NCI-H82 treated with DMSO at 0.1 percent for 48 hours (cell line): ENCODE measurements around the gene RIGI.
"Not testable (repeated sequence)": the region's sequence is repeated elsewhere in the genome, so short reads cannot be mapped to it uniquely, and the experiment has no call there.

Experiments
- DNase-seq: peaks from one replicate; lab custom pipeline; 2025; ENCODE audit not compliant: unreplicated experiment; lab: John Stamatoyannopoulos, UW

Gene RIGI

GRCh38 chr9:32533336-32533735 is 7.3 kb upstream of the RIGI start:
- DNase-seq, result no peak

DNA sequence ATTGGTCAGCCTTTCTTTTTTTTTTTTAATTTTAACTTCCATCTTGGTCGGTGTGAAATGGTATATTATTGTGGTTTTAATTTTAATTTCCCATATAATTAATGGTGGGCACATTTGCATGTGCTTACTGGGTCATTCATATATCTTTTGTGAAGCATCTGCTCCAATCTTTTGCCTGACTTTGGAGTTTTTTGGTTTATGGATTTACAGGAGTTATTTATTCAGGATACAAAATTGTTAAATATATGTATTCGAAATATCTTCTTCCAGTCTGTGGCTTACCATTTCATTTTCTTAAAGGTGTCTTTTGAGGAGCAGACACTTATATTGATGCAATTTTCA is 682 bp upstream of the RIGI start:
- no peak for DNase-seq

GRCh38 chr9:32525709-32526030 is 326 bp downstream of the RIGI start:
- no peak for DNase-seq

- DNase-seq, result no peak
These were observed 896 bp downstream of the RIGI start for GRCh38 chr9:32524892-32525708.

DNA sequence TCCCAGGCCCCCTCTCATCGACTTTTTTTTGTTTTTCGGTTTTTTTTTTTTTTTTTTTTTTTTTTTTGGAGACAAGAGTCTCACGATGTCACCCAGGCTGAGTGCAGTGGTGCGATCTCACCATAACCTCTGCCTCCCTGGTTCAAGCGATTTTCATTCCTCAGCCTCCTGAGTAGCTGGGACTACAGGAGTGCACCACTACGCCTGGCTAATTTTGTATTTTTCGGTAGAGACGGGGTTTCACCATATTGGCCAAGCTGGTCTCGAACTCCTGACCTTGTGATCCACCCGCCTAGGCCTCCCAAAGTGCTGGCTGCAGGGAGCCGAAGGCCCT is 1.5 kb downstream of the RIGI start:
- DNase-seq, result not testable (repeated sequence)

DNA sequence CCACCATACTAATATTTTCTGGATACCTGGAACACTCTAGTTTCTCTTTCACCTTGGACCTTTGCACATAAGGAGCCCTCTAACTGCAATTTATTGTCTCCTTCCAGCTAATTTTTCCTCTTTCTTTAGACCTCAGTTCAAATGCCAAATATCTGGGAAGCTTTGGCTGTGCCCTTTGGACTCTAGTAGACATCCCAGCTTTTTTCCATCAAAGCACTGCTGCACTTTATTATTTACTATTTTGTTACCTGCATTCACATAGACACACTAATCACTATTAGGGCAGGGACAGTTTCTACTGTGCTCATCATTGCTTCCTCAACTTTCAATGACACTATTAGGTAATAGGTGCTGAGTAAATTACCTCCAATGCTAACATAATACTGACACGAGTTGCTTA is 2.1 kb downstream of the RIGI start:
- no peak for DNase-seq

- DNase-seq, result no peak
These were observed 7.7 kb downstream of the RIGI start for GRCh38 chr9:32518276-32518675.

DNA sequence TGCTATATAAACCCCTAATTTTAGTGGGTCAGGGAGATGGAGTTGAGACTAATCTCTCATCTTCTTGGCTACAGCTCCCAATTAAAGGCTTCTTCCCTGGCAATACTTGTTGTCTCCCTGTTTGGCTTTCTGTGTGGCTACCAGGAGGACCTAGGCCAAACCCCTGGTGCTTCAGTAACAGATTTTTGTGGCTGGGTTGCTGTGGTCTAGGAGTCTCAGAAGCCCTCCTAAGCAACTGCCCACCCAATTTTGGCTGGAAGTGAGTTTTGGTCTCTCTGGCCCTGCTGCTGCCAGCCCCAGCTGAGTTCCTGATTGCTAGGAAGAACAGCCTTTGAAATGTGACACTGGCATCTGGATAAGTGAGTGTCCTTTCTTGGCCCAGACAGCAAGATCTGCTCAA is 9.8 kb downstream of the RIGI start:
- DNase-seq, result no peak

DNA sequence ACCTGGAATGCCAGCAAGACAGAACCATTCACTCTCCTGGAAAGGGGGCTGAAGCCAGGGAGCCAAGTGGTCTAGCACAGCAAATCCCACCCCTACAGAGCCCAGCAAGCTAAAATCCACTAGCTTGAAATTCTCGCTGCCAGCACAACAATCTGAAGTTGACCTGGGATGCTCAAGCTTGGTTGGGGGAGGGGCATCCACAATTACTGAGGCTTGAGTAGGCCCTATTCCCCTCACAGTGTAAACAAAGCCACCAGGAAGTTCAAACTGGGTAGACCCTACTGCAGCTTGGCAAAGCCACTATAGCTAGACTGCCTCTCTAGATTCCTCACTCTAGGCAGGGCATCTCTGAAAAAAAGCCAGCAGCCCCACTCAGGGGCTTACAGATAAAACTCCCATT is 17.3 kb downstream of the RIGI start:
- no peak for DNase-seq

DNA sequence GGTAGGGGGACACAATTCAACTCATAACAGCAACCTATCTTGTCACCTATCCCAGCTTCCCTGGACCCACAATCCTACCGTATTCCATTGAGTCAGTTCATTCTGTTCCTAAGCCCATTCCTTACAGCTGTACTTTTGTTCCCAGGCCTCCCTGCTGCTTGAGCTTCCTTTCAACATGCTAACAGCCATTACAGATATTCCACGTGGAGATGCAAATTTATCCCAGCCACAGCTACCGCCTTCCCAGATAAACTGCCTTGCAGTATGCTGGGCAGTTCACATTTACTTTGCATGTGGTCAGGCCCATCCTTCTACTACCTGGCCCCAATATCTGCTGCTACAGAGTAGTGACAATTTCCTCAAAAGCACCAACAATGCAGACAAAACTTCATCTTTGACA is 23.0 kb downstream of the RIGI start:
- DNase-seq, result no peak

DNA sequence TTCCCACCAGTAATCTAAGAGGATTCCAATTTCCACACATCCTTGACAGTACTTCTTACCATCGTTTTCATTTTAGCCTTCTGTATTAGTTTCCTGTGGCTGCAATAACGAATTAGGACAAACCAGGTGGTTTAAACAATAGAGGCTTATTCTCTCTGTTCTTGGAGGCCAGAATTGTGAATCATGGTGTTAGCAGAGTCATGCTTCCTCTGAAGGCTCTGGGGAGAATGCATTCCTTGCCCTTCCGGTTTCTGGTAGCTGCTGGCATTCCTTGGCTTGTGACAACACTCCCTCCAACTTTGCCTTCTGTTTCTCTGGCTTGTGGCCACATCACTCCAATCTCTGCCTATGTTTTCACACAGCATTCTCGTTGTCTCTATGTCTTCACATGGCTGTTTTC is 23.5 kb downstream of the RIGI start:
- no peak for DNase-seq

DNA sequence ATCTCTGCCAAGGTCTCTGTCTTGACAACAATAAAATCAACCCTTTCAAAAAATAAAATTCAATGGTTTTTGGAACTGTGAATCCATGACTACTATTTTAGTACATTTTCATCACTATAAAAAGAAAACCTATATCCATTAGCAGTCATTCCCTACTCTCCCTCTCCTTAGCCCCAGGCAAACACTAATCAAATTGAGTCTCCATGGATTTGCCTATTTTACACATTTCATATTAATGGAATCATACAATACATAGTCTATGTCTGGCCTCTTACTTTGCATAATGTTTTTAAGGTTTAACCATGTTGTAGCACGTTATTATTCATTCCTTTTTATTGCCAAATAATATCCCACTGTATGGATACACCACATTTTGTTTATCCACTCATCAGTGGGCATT is 24.1 kb downstream of the RIGI start:
- DNase-seq, result no peak

DNA sequence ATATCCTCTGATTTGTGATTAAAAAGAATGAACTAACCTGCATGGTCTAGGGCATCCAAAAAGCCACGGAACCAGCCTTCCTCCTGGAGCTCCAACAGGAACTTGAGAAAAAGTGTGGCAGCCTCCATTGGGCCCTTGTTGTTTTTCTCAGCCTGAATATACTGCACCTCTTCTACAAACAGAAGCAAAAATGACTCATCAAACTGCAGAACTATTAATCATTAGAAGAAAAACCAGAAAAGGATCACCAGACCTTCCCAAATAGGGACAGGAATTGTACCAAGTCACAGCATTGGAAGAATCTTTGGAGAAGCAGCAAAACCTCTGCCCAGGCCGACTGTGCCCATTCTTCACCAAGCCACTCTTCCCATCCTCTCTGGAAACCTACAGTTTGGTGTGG is 25.2 kb downstream of the RIGI start:
- DNase-seq, result no peak

DNA sequence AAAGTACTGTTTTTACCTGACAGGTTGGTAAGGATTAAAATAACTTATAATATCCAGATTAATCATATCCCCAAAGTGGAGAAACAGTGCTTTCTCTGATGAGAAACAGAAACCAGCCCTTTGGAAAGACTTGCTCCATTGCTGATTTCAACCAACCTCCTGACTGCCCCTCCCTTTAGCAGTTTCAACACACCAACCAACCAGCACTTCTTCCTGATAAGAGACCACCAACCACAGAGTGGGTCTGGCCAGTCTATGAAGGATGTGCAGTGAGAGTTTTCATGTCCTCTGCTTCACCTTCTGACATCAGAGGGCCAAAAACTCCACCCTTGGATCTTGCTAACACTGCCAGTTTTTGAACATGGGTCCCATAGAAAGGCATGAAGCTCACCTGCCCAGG is 28.1 kb downstream of the RIGI start:
- no peak for DNase-seq

GRCh38 chr9:32490601-32491000 is 35.4 kb downstream of the RIGI start:
- no peak for DNase-seq

DNA sequence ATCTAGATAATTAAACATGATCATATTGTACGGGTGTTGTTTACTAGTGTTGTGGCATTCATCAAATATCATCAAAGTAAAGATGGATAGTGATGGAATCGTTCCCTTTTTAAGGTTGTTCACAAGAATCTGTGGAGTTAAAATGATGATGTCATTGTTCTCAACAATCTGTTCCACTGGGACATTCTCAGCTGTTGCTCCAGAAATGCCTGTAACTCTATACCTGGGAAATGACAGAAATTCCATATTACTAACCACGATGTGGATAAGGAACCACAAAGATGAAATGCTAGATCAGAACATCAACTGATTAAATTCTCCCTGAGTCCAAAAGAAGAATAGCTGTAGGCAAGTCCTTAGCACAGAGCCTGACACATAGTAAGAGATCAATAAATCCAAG is 38.0 kb downstream of the RIGI start:
- DNase-seq, result no peak

DNA sequence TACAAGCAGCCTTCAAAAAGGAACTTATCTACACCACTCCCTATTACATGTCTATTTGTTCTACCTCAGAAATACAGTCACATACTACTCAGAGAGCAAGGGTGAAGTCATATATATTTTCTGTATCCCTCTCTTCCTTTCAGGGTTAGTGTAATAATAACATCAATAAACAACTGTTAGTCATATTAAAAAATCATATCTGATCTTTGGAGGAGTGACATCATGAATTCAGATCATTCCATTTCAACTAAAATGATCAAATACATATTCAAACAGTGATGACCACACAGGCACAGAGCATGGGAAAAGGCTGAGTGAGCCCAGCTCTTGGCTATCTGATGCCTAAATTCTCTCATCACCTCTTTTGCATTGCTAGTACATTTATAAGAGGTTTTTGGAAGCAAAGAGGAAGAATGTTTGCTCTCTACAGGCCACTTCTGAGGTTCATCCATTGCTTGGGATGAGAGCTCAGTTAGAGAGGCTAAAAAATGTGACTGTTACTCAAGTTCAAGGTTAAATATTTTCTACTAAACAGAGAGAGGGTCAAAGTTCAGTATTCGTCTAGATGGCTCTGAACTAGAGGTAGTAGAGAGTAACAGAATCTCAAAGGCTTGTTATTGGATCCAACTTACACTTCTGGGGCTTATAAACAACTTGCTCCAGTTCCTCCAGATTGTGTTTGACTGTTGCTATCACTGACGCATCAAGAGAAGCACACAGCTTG is 39.0 kb downstream of the RIGI start:
- no peak for DNase-seq

DNA sequence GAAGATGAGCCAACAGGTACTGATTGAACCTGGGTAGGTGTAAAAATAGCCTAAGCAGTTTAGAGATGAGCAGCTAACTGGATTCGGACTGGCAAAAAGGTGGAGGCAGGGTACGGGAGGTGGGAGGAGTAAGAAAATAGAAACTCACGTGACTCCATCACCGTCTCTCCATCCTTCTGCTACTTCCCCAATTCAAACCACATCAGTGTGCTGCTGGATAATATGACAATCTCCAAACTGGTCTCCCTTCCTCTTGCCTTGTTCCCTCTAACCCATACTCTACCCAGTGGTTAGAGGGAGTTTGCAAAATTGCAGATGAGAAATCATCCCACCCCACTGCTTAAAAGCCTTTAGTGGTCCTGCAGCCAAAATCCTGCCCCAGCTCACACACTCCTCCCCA is 42.7 kb downstream of the RIGI start:
- no peak for DNase-seq
